B cell (primary cell): Measurements from ENCODE around the gene MEAK7.

Source experiments
- EZH2 ChIP-seq: IDR thresholded peaks from 2 replicates; pipeline ENCODE4 v1.6.1; 2012; ENCODE audit warnings: borderline replicate concordance, low read depth, mild to moderate bottlenecking, moderate library complexity, low read length; ENCODE audit not compliant: insufficient read depth, poor library complexity, severe bottlenecking
- TF ChIP-seq, protein P1 (sequence below): fragments of 200-600 bp; IDR thresholded peaks from one replicate; pipeline ENCODE4 v1.8.0; 2022; ENCODE audit warnings: antibody characterized with exemption, mild to moderate bottlenecking

- TF ChIP-seq, protein P1, sequence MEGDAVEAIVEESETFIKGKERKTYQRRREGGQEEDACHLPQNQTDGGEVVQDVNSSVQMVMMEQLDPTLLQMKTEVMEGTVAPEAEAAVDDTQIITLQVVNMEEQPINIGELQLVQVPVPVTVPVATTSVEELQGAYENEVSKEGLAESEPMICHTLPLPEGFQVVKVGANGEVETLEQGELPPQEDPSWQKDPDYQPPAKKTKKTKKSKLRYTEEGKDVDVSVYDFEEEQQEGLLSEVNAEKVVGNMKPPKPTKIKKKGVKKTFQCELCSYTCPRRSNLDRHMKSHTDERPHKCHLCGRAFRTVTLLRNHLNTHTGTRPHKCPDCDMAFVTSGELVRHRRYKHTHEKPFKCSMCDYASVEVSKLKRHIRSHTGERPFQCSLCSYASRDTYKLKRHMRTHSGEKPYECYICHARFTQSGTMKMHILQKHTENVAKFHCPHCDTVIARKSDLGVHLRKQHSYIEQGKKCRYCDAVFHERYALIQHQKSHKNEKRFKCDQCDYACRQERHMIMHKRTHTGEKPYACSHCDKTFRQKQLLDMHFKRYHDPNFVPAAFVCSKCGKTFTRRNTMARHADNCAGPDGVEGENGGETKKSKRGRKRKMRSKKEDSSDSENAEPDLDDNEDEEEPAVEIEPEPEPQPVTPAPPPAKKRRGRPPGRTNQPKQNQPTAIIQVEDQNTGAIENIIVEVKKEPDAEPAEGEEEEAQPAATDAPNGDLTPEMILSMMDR: no peak
- no peak for TF ChIP-seq EZH2
Measured at GRCh38 chr16:84461029-84461412, 43.4 kb downstream of the MEAK7 start.
